HG03139 (cell line): Measurements from ENCODE around the gene PALS1.
"Not testable (repeated sequence)": the region's sequence is repeated elsewhere in the genome, so short reads cannot be mapped to it uniquely, and the experiment has no call there.

Experiments used
- ATAC-seq: cut with Tn5 transposase; IDR thresholded peaks from one replicate; pipeline ENCODE4 v1.9.1; 2021; ENCODE audit not compliant: unreplicated experiment

PALS1 gene

DNA sequence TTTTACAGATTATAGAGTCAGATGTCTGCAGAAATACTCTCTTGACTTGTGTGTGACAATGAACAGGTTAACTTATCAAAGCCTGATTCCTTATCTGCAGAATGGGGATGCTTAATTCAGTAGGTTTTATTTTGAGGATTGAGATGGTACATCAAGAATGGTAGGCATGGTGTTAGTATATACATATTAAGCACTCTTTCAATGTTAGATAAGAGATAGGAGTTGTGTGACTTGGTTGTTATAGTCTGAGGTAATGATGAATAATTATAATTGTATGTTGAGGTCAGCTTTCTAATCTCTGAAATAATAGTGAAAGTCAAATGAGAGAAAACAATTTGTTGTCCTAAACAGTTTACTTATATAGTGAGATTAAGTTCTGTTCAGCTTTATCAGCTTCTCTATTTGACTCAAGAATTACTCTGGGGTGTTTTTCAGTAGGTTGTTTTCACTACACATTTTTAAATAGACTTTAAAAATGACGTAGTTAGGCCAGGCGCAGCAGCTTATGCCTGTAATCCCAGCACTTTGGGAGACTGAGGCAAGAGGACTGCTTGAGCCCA lies 11.9 kb downstream of the PALS1 start:
- no peak for ATAC-seq

DNA sequence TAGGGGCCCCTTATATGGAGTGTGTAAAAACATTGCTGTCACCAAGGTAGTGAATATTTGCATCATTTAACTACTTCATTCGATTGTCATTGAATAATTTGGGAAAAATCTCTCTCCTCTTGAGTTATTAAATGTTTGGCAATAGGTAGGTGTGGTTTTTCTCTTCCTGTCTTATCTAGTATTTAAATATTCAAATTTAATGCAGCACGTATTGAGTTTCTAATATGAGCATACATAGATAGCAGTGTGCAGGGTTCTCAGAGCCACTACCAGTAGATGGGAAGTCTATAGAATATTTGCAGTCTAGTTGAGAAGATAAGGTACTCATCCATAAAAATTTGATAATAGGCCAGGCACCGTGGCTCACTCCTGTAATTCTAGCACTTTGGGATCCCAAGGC lies 16.7 kb downstream of the PALS1 start:
- no peak for ATAC-seq

DNA sequence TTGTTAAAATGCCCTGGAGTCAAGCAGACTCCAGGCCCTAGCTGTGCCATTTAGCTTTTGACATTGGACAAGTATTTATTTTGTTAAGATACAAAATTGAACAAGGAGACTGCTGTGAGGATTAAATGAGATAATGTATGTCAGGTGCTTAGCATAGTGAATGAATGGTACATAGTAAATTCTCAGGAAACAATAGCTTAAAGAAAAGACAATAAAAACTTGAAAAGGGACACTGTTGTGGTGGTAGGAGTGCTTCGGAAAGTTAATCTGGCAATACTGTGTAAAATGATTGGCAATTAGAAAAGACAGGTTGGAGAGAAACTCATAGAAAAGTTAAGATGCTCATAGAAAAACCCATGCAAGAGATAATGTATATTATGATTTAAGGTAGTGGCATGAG lies 19.7 kb downstream of the PALS1 start:
- no peak for ATAC-seq

DNA sequence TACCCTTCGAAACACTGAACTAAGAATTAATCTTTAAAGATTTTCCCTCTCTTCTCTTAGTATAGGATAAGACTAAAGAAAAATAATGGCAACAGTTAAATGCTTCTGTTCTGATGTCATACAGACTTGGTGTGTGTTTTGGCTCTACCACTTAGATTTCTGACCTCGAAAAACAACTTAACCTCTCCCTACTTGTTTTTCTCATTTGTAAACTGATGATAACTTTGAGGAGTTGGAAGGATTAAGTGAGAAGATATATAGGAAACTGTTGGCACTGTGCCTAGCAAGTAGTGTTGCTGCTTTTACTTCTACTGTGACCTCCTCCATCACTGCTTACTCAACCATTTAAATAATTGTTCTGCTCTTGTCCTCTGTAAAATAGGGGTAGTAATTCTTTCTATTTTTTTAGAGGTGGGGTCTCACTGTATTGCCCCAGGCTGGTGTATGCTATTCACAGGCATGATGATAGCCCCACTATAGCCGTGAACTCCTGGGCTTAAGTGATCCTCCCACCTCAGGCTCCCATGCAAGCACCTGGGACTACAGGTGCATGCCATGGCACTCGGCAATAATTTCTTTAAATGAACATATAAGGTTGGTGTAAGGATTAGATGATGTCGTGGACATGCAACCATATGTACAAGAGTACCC lies 22.4 kb downstream of the PALS1 start:
- ATAC-seq = no peak

DNA sequence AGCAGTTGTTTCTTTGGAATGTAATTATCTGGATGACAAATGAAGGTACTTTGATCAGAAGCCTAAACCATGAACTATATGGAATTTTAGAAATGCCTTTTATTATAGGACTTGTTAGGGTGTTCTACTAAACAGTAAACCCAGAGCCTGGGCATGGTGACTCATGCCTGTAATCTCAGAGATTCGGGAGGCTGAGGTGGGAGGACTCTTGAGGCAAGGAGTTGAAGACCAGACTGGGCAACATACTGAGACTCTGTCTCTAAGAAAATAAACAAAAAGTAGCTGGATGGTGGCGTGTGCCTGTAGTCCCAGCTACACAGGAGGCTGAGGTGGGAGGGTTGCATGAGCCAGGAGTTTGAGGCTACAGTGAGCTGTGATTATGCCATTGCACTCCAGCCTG lies 23.9 kb downstream of the PALS1 start:
- ATAC-seq = no peak

DNA sequence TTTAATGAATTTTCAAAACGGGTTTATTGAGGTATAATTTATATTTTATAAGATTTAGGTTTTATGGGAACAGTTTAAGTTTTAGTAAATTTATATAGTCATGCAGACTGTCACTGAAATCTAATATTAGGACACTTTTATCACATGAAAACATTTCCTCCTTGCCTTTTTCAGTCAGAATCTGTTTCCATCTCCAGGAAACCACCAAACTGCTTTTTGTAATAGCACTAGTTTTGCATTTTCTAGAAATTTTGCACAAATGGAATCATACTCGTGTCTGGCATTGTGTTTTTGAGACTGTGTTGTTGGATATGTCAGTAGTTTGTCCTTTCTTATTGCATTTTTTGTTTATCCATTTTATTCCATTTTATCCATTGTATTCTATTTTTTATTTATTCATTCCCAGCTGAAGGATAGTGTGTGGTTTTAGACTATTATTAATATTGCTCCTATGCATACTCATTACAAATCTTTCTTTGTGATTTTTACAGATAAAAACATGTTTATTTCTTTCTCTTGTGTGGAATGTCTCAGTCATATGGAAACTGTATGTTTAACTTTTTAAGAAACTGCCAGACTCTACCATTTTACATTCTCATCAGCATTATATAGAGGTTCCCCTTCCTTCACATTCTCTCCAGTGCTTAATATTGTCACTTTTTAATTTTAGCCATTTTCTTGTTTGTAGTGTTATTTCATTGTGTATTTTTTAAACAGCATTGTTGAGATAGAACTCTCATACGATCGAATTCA lies 26.5 kb downstream of the PALS1 start:
- ATAC-seq = no peak

DNA sequence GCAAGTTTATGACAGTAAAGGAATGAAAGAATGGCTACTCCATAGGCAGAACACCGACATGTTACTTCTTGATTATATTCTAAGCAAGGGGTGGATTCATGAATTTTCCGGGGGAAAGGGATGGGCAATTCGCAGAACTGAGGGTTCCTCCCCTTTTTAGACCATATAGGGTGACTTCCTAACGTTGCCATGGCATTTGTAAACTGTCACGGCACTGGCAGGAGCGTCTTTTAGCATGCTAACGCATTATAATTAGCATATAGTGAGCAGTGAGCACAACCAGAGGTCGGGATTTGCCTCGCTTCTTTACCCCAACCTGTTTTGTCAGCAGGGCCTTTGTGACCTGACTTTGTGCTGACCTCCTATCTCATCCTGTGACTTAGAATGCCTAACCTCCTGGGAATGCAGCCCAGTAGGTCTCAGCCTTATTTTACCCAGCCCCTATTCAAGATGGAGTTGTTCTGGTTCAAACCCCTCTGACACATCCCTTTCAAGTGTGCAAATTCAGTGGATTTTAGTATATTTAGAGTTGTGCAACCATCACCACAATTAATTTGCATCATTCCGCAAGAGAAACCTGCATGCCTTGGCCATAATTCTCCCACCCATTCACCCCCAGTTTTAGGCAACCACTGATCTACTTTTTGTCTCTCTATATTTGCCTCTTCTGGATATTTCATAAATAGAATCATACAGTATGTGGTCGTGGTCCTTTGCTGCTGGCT lies 27.4 kb downstream of the PALS1 start:
- no peak for ATAC-seq

DNA sequence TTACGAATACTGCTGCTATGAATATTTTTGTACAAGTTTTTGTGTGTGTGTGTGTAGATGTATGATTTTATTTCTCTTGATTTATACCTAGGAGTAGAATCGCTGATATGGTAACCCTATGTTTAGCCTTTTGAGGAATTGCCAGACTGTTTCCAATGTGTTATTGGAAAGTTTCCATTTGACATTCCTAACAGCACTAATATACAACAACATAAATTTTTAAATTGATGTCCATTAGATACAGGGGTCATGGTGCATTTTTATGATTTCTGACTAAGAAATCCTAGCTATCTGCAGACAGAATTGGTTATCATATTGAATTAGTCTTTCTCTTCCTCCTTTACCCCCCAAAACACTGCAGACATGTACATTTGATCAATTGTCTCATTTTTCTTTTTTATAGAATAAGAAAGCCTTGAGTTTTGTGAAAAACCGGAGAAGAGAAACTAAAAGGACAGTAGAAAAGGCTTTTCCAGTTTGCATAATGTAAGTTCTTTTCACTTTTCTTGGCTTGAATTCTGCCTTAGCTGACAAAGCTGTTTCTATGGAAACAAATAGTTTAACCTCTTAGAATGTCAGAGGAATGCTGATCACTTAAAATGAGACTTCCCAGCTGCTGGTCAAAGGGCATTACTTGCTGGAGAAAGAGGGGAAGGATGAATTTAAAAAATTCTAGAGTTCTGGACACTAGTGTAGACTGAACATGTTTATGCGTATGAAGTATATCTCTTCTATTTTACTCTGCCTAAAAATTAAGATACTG lies 28.2 kb downstream of the PALS1 start:
- no peak for ATAC-seq

DNA sequence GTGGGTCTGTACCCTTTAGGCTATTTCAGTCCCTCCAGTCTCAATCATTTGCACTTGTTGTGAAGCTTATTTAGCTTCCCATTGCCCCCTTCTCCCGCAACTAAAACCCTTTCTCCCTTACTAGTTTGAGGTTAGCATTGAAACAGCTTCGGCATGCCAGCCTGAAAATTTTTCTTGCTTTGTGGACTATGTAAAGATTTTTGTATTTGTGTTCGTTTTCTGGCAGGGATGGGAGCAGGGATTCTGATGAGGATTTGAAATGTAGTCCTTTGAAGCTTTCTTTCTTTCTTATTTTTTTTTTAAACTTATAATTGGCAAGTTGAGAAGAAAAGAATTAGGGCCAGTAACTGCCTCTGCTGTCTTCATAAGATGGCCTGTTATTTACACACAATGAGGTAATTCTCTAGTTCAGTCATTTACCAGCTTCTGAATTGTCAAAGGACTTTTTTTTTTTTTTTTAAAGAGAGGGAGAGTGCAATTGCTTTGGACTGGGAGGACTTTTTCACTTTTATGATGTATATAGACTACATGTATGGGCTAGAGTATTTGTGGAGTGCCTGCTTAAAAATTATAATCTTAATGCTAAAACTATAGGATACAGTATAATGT lies 29.0 kb downstream of the PALS1 start:
- no peak for ATAC-seq

DNA sequence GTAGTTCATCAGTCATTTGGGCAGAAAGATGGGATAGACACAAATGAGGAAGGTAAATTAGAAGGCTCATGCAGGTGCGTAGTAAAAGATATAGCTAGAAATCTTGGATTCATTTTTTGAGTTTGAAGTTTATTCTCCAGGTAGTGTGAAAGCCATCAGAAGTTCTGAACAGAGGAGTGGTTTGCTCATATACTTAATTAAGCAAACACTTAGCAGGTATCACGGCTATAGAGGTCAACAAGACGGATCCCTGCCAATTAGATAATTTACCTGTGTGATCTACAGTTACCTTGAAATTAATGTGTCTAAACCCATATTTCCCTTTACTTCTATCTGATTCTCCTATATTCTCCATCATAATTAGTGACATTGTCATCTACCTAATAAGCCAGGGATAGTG lies 29.7 kb downstream of the PALS1 start:
- no peak for ATAC-seq

DNA sequence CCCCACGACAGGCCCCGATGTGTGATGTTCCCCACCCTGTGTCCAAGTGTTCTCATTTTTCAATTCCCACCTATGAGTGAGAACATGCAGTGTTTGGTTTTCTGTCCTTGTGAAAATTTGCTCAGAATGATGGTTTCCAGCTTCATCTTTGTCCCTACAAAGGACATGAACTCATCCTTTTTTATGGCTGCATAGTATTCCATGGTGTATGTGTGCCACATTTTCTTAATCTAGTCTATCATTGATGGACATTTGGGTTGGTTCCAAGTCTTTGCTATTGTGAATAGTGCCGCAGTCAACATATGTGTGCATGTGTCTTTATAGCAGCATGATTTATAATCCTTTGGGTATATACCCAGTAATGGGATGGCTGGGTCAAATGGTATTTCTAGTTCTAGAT lies 32.0 kb downstream of the PALS1 start:
- ATAC-seq = not testable (repeated sequence)

DNA sequence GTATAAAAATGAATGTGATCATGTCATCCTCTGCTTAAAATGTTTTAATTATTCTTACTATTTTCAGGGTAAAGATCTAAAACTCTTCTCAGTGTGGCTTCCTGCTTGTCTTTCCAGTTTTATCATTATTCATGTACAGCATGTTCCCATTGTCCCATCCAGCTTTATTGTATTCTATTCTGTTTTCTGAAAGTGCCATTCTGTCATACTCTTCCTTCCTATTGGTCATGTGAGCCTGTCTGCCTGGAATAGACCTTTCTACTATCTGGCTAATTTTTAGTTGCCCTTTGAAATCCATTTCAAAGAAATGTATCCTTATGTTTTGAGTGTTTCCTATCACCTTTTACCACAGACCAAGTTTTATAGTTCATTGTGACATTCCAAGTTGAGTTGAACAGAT lies 34.9 kb downstream of the PALS1 start:
- ATAC-seq = no peak

DNA sequence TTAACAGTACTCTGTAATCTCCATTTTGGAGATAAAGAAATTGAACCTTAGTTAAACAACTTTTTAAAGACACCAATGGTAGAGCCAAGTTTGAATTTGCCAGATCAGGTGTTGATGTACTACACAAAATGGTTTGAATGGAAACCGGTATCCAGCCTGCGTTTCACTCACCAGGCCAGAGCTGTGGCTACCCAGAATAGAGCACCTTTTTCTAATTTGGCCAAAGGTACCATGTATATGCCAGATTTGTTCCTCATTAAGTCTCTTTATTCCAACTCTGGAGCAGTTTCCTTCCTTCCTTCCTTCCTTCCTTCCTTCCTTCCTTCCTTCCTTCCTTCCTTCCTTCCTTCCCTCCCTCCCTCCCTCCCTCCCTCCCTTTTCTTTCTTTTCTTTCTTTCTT lies 39.3 kb downstream of the PALS1 start:
- no peak for ATAC-seq

DNA sequence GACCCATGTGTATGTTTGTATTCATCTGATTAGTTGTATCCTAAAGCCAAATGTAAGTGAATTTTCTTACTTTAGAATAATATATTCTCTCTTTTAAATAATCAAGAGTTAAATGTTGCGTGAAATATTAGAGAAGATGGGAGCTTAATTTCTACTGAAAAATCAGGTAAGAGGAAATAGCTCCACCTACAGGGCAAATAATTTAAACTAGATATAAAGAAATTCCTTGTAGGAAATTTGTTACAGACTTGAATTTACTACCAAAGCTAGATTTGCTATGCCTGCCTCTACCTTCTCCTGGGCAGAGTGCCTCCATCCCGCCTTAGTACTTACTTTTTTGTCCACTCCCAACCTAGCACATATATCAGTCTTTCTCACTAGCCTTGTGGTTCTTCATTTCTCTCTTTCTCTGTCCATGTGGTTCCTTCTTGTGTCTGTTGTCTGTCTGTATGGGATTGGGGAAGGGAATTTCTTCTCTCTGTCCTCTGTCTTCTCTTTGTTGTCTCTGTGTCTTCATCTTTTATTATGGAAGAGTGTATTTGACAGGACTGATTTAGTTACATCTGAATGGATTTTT lies 44.7 kb downstream of the PALS1 start:
- no peak for ATAC-seq
